Activated CD8-positive, alpha-beta memory T cell treated with anti-CD3 and anti-CD28 coated beads, Interleukin-2, amount 50 U/mL, for 4 hours (primary cell): ENCODE results near the gene FAM3C.

Experiments
- DNase-seq: peaks from one replicate; pipeline ENCODE4 v3.0.0-alpha.2; 2020

Gene FAM3C

GRCh38 chr7:121376979-121377378 is 19.1 kb downstream of the FAM3C start:
- DNase-seq, result no peak

GRCh38 chr7:121373177-121373576 is 22.9 kb downstream of the FAM3C start:
- DNase-seq, result no peak

GRCh38 chr7:121372376-121373010 is 23.6 kb downstream of the FAM3C start:
- DNase-seq, result no peak

GRCh38 chr7:121371883-121372282 is 24.2 kb downstream of the FAM3C start:
- DNase-seq, result no peak

GRCh38 chr7:121371367-121371766 is 24.7 kb downstream of the FAM3C start:
- no peak for DNase-seq

- no peak for DNase-seq
These were observed 26.6 kb downstream of the FAM3C start for GRCh38 chr7:121369462-121369861.

- DNase-seq, result peak; percentile 17
These were observed 29.2 kb downstream of the FAM3C start for GRCh38 chr7:121366852-121367431.

- DNase-seq, result no peak
These were observed 35.5 kb downstream of the FAM3C start for GRCh38 chr7:121360564-121360963.

- no peak for DNase-seq
These were observed 40.5 kb downstream of the FAM3C start for GRCh38 chr7:121355574-121355973.

- DNase-seq, result no peak
These were observed 43.8 kb downstream of the FAM3C start for GRCh38 chr7:121352323-121352722.

- DNase-seq, result no peak
These were observed 44.4 kb downstream of the FAM3C start for GRCh38 chr7:121351682-121352081.

GRCh38 chr7:121344497-121344896 is 51.6 kb downstream of the FAM3C start:
- DNase-seq, result no peak

GRCh38 chr7:121344093-121344492 is 52.0 kb downstream of the FAM3C start:
- DNase-seq, result no peak

- DNase-seq, result no peak
These were observed 52.8 kb downstream of the FAM3C start for GRCh38 chr7:121343302-121343701.

GRCh38 chr7:121342631-121343030 is 53.5 kb downstream of the FAM3C start:
- no peak for DNase-seq

GRCh38 chr7:121341933-121342332 is 54.2 kb downstream of the FAM3C start:
- DNase-seq, result no peak

- no peak for DNase-seq
These were observed 57.0 kb downstream of the FAM3C start for GRCh38 chr7:121339082-121339481.

GRCh38 chr7:121337398-121337797 is 58.7 kb downstream of the FAM3C start:
- DNase-seq, result no peak

- no peak for DNase-seq
These were observed 59.5 kb downstream of the FAM3C start for GRCh38 chr7:121336579-121336978.

GRCh38 chr7:121334875-121335648 is 61.0 kb downstream of the FAM3C start:
- no peak for DNase-seq

GRCh38 chr7:121334376-121334775 is 61.7 kb downstream of the FAM3C start:
- no peak for DNase-seq

GRCh38 chr7:121331574-121331973 is 64.5 kb downstream of the FAM3C start:
- no peak for DNase-seq

- DNase-seq, result no peak
These were observed 65.1 kb downstream of the FAM3C start for GRCh38 chr7:121331048-121331447.
